MM.1S (cell line): ENCODE data around the gene PICALM.

Source experiments
- CTCF ChIP-seq: fragments of 300-600 bp; sonication (generic); IDR thresholded peaks from 2 replicates; pipeline ENCODE4 v1.5.1; 2016; ENCODE audit warnings: antibody characterized with exemption, low read length, mixed read lengths
- EZH2 ChIP-seq: fragments of 300-600 bp; sonication (generic); optimal IDR thresholded peaks from 2 replicates; pipeline ENCODE3; 2017; ENCODE audit warnings: low read depth, mild to moderate bottlenecking, antibody characterized with exemption, low read length, mixed read lengths
- EZH2phosphoT487 ChIP-seq: fragments of 300-600 bp; sonication (generic); IDR thresholded peaks from 2 replicates; pipeline ENCODE4 v1.6.1; 2018; ENCODE audit warnings: antibody characterized with exemption, low read length

DNA sequence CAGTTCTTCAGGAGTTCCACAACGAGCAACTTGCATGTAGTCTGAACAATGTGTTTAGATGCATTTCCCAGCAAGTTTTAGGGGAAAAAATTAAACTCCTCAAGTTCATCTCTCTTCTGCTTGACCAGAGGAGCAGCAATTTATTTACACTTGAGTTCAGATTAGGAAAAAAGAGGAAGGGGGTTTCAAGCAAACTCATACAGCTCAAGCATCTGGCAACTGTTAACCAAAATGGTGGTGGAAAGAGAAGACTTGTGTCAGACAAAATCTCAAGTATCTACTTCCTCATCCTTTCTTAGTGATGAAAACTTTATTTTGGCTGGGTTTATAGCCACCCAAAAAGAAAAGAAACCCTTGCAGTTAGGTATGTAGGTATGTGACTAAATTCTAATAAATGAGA, 29.1 kb upstream of the PICALM start:
- TF ChIP-seq CTCF (no peak), EZH2 (no peak), EZH2phosphoT487 (no peak)
